Measurements from ENCODE around the gene RTKN.

- no peak for TF ChIP-seq CTCF (IDR thresholded peaks at IDR 0.05; ENCODE audit: poor library complexity, severe bottlenecking)
- no peak for TF ChIP-seq EZH2 (IDR thresholded peaks at IDR 0.05; ENCODE audit: borderline replicate concordance, insufficient read depth, low read length, poor library complexity, severe bottlenecking)
- no peak for TF ChIP-seq EP300 (conservative IDR thresholded peaks at IDR 0.05; ENCODE audit: poor library complexity, severe bottlenecking)
- TF ChIP-seq POLR2AphosphoS5 (IDR thresholded peaks at IDR 0.05), result no peak
- TF ChIP-seq RAD21 (conservative IDR thresholded peaks at IDR 0.05), result no peak
These were observed 39.7 kb upstream of the RTKN start for GRCh38 chr2:74481431-74481830.
